ENCODE measurements around the gene LCOR.

The LCOR gene

DNA sequence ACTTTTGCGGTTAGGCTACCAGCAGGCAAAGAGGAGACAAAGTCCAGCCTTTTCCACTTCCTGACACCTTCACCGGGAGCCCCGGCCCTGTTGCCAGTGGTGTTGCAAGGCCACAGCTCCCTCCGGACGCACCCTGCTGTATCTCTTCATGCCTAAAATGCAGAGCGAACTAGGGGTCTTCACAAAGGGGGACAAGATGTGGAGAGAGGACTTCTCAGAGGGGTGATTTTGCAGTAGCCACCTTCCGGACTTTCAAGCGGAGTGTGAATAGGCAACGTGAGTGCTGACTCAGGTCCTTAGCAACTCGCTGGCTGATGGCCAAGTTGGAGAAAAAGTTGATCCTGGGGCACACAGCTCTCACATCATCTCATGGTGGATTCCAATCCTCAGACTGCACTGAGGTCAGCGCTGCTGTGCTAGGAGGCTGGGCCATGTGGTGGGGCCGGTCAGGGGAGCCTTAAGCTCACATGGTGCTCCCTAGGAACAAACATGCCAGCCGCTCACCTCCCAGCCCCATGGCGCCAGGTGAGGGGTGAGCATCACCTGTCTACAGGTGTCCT, 166.3 kb downstream of the LCOR start:
- no peak overlapping the region for H3K4me2 ChIP-seq
- no peaks in the 10 kb centered on the region for H3K4me1 ChIP-seq (ENCODE audit: low read depth, poor library complexity, severe bottlenecking)
- no peak overlapping the region for H2AFZ ChIP-seq (ENCODE audit: low read depth)
- TF ChIP-seq, protein P1, sequence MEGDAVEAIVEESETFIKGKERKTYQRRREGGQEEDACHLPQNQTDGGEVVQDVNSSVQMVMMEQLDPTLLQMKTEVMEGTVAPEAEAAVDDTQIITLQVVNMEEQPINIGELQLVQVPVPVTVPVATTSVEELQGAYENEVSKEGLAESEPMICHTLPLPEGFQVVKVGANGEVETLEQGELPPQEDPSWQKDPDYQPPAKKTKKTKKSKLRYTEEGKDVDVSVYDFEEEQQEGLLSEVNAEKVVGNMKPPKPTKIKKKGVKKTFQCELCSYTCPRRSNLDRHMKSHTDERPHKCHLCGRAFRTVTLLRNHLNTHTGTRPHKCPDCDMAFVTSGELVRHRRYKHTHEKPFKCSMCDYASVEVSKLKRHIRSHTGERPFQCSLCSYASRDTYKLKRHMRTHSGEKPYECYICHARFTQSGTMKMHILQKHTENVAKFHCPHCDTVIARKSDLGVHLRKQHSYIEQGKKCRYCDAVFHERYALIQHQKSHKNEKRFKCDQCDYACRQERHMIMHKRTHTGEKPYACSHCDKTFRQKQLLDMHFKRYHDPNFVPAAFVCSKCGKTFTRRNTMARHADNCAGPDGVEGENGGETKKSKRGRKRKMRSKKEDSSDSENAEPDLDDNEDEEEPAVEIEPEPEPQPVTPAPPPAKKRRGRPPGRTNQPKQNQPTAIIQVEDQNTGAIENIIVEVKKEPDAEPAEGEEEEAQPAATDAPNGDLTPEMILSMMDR (conservative IDR thresholded peaks at IDR 0.05; ENCODE audit: low read depth, low read length), result no peak
- H3K27ac ChIP-seq, result no peak overlapping the region
- H4K20me1 ChIP-seq (ENCODE audit: insufficient read depth), result no peaks in the 10 kb centered on the region
- no peaks in the 10 kb centered on the region for H3K36me3 ChIP-seq (ENCODE audit: insufficient read depth)
- no peaks in the 10 kb centered on the region for H3K79me2 ChIP-seq (ENCODE audit: insufficient read depth, low read depth)
- H3K27me3 ChIP-seq (ENCODE audit: insufficient read depth, low read depth), result no peaks in the 10 kb centered on the region
- H3K4me3 ChIP-seq (IDR thresholded peaks at IDR 0.05; ENCODE audit: insufficient read depth, low read depth, low read length), result no peak overlapping the region
- no peak overlapping the region for H3K9ac ChIP-seq

DNA sequence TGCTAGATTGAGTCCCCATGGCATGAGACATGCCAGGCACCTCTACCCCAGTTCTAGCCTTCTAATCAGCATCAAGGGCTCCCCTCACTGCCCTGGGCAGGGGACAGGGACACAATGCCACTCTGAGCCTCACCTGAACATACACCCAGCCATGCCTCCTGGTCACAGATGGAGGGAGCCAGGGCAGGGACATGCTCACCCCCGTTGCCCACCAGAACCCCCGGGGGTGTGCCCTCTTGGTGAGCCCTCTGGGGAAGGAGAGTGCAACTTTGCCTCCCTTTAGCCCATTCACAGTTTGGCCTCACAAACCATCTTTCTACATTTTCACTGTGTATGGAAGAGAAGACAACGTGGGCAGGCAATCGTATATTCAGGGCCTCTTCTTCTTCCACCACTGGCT, 167.2 kb downstream of the LCOR start:
- TF ChIP-seq, protein P1 (conservative IDR thresholded peaks at IDR 0.05; ENCODE audit: low read depth, low read length), result no peak
- H3K79me2 ChIP-seq (ENCODE audit: insufficient read depth, low read depth), result no peaks in the 10 kb centered on the region

DNA sequence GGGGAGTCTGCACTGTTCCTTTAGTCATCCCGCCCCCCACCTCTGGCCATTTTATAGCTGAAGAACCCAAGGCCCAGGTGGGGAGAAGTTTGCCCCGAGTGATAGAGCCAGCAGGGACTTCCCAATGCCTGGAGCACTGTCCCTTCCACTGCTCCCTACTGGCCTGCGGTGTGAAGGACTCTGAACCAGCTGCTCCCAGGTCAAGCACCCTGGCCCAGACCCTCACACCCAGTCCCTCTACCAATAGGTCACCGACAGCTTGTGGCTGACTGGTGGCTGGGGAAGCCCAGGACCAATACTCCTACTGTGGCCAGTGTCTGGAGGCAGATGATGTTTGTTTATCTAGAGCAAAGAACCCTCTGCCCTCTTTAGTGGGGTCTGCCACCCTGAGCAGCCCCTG, 167.9 kb downstream of the LCOR start:
- H3K4me2 ChIP-seq, result no peak overlapping the region
- no peaks in the 10 kb centered on the region for H3K79me2 ChIP-seq (ENCODE audit: insufficient read depth, low read depth)
- TF ChIP-seq, protein P1 (conservative IDR thresholded peaks at IDR 0.05; ENCODE audit: low read depth, low read length), result no peak
- H3K36me3 ChIP-seq (ENCODE audit: insufficient read depth), result no peaks in the 10 kb centered on the region
- H3K27ac ChIP-seq, result no peak overlapping the region
- H2AFZ ChIP-seq (ENCODE audit: low read depth), result no peak overlapping the region
- H3K4me3 ChIP-seq (IDR thresholded peaks at IDR 0.05; ENCODE audit: insufficient read depth, low read depth, low read length), result no peak overlapping the region
- H3K27me3 ChIP-seq (ENCODE audit: insufficient read depth, low read depth), result no peaks in the 10 kb centered on the region
- no peaks in the 10 kb centered on the region for H4K20me1 ChIP-seq (ENCODE audit: insufficient read depth)
- H3K4me1 ChIP-seq (ENCODE audit: low read depth, poor library complexity, severe bottlenecking), result no peaks in the 10 kb centered on the region
- no peak overlapping the region for H3K9ac ChIP-seq

More for the DNA sequence above, 167.2 kb downstream of the LCOR start:
- Histone ChIP-seq H3K27me3 (ENCODE audit: insufficient read depth, low read depth) (no peaks in the 10 kb centered on the region), H3K9ac (no peak overlapping the region), H2AFZ (ENCODE audit: low read depth) (no peak overlapping the region), H3K36me3 (ENCODE audit: insufficient read depth) (no peaks in the 10 kb centered on the region), H3K27ac (no peak overlapping the region), H4K20me1 (ENCODE audit: insufficient read depth) (no peaks in the 10 kb centered on the region), H3K4me2 (no peak overlapping the region), H3K4me1 (ENCODE audit: low read depth, poor library complexity, severe bottlenecking) (no peaks in the 10 kb centered on the region), H3K4me3 (IDR thresholded peaks at IDR 0.05; ENCODE audit: insufficient read depth, low read depth, low read length) (no peak overlapping the region)

DNA sequence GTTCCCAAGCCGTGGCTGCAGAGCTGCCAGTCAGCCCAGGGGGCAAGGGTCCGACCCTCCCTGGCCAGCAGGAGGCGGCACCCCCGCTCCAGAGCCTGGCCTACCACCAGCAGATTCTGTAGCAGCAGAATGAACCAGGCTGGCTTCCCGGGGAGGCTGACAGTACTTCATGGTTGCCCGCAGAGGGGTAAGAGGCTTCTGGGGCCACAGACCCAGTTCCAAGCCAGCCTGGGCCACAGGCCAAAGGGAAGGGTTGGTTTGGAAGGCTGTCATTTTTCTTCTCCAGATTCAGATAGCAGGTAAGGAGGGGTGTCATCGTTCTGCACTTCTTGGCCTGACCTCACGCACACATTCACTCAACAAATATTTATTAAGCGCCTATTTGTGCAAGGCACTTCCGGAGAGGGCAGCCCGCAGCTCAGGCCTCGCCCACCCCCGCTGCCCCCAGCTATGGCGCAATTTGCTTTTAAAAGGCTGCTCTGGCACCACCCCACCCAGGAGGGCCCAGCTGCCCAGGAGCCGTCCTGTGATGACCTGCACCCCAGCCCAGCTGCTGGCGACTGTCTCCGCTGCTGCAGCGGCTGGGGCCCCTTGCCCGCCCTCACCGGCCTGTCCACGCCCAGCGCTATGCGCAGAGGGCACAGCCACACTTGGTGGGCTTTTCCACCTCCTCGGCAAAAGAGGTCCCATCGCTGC, 168.5 kb downstream of the LCOR start:
- Histone ChIP-seq H3K4me1 (ENCODE audit: low read depth, poor library complexity, severe bottlenecking) (no peaks in the 10 kb centered on the region), H3K27me3 (ENCODE audit: insufficient read depth, low read depth) (no peaks in the 10 kb centered on the region), H4K20me1 (ENCODE audit: insufficient read depth) (no peaks in the 10 kb centered on the region), H2AFZ (ENCODE audit: low read depth) (no peak overlapping the region), H3K27ac (no peak overlapping the region), H3K4me3 (IDR thresholded peaks at IDR 0.05; ENCODE audit: insufficient read depth, low read depth, low read length) (no peak overlapping the region), H3K9ac (no peak overlapping the region), H3K4me2 (no peak overlapping the region), H3K36me3 (ENCODE audit: insufficient read depth) (no peaks in the 10 kb centered on the region), H3K79me2 (ENCODE audit: insufficient read depth, low read depth) (no peaks in the 10 kb centered on the region)
- TF ChIP-seq, protein P1 (conservative IDR thresholded peaks at IDR 0.05; ENCODE audit: low read depth, low read length), result no peak
